HEK293 (cell line): Measurements from ENCODE around the gene SH3RF3.

Experiments
- CTCF ChIP-seq: fragments of 450-650 bp; formaldehyde crosslinking; IDR thresholded peaks from 2 replicates; pipeline ENCODE4 v1.5.1; 2016; ENCODE audit warnings: missing biosample characterization, missing genetic modification characterization
- ZNF239 ChIP-seq: fragments of 450-650 bp; formaldehyde crosslinking; IDR thresholded peaks from 2 replicates; pipeline ENCODE4 v1.5.1; 2016; ENCODE audit warnings: missing biosample characterization, missing genetic modification characterization
- ZNF580 ChIP-seq: fragments of 450-650 bp; formaldehyde crosslinking; IDR thresholded peaks from 2 replicates; pipeline ENCODE4 v1.5.1; 2016; ENCODE audit warnings: missing biosample characterization, missing genetic modification characterization

GRCh38 chr2:109282360-109282759 lies 153.4 kb downstream of the SH3RF3 start:
- no peak for TF ChIP-seq CTCF (tag by site-specific recombination)
- TF ChIP-seq ZNF580 (tag by site-specific recombination) = no peak
- no peak for TF ChIP-seq ZNF239
